Measurements from ENCODE around the gene LENG8.

DNA sequence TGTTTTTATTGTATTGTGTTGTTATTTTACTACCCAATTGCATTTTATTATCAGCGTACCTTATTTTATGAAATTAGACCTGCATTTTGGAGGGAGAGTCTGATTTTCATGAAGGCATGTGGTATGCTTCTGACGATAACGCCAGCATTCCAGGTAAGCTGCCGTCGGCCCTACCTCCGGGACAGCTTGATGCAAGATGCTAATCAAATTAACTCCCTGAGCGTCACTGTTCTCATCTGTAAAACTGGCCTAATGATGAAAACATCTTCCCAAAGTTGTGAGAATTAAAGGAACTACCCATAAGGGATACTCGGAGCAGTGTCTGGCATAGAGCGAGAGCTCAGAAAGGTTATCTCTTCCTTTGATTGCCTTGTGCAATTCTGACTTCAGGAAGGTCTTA, 40.8 kb downstream of the LENG8 start:
- TF ChIP-seq CTCF (conservative IDR thresholded peaks at IDR 0.05; ENCODE audit: low read depth, low read length) (no peak), EZH2 (IDR thresholded peaks at IDR 0.05; ENCODE audit: low read length, unreplicated experiment) (no peak), EZH2phosphoT487 (IDR thresholded peaks at IDR 0.05; ENCODE audit: borderline replicate concordance, low read length) (no peak)

All from PC-3 (cell line).